Body of pancreas (tissue), 4 donors: ENCODE results near the gene CLDN2.

ENCODE experiments used
- POLR2A ChIP-seq, 3 donors: fragments of 450-650 bp; IDR thresholded peaks; one replicate each; pipeline ENCODE4 v1.6.1; 2016; ENCODE audit warnings: antibody characterized with exemption in 3 of 3, mild to moderate bottlenecking in 2 of 3
- TF ChIP-seq, protein P1 (sequence below), 7 experiments: fragments of 450-650 bp in 4 of 7; fragments of 200-600 bp in 3 of 7; sonication (generic) in 3 of 7; IDR thresholded peaks; one replicate each; pipeline ENCODE4 v1.5.1; 2016 to 2019; ENCODE audit warnings: antibody characterized with exemption in 7 of 7

DNA sequence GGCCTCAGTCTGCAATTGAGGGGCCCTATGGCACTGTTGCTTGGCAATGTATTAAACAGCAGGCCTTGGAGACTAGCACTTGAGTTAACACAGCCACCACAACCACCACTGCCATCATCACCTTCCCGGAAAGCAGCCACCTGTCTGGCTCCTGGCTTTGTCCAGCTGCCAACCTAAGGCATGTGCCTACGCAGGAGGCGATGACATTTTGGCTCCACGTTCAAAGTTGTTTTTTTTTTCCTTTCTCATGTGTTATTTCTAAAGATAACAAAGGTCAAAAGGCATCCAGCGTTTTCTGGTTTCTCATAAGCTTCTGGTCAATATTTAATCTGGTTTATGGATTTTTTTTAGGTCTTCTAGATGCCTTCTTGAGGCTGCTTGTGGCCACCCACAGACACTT, 7.5 kb downstream of the CLDN2 start:
- TF ChIP-seq, protein P1, sequence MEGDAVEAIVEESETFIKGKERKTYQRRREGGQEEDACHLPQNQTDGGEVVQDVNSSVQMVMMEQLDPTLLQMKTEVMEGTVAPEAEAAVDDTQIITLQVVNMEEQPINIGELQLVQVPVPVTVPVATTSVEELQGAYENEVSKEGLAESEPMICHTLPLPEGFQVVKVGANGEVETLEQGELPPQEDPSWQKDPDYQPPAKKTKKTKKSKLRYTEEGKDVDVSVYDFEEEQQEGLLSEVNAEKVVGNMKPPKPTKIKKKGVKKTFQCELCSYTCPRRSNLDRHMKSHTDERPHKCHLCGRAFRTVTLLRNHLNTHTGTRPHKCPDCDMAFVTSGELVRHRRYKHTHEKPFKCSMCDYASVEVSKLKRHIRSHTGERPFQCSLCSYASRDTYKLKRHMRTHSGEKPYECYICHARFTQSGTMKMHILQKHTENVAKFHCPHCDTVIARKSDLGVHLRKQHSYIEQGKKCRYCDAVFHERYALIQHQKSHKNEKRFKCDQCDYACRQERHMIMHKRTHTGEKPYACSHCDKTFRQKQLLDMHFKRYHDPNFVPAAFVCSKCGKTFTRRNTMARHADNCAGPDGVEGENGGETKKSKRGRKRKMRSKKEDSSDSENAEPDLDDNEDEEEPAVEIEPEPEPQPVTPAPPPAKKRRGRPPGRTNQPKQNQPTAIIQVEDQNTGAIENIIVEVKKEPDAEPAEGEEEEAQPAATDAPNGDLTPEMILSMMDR (IDR thresholded peaks at IDR 0.05), result no peak
- no peak for TF ChIP-seq POLR2A (IDR thresholded peaks at IDR 0.05)
